ENCODE results near the gene TDRD9. TPM values are rescaled to one million over a fixed set of nuclear protein-coding genes. Genes with fewer than 3 reads are reported as not detected.
"Not testable (repeated sequence)": the region's sequence is repeated elsewhere in the genome, so short reads cannot be mapped to it uniquely, and the experiment has no call there.

Gene TDRD9
- polyA plus RNA-seq, 4 donors = 0.27 to 0.89 (median 0.45) TPM

GRCh38 chr14:103883263-103883523 lies 45.1 kb upstream of the TDRD9 start:
- DNase-seq (peak in 1 of 2 donors; percentile 75), FAIRE-seq (no peak)
- H3K4me1 ChIP-seq (ENCODE audit: control insufficient read depth in 3 of 3, insufficient read depth in 2 of 3, low read depth in 1 of 3, low read length in 2 of 3) = peaks cover 16 to 70% (median 25%) of the 10 kb centered on the region in 3 donors
- H3K4me3 ChIP-seq (ENCODE audit: low read depth in 1 of 3, low read length in 3 of 3) = no peak overlapping the region
- H3K9me3 ChIP-seq (ENCODE audit: control insufficient read depth in 2 of 2, insufficient read depth in 1 of 2, low read depth in 1 of 2, low read length in 1 of 2) = no peaks in the 10 kb centered on the region
- WGBS, 3 donors = 33 to 66% (median 42%) methylated on average over 3 of the region's 3 CpGs
- H3K27me3 ChIP-seq (ENCODE audit: control insufficient read depth in 3 of 3, insufficient read depth in 3 of 3, low read length in 3 of 3) = no peaks in the 10 kb centered on the region
- H3K27ac ChIP-seq (ENCODE audit: low read depth in 1 of 3, low read length in 2 of 3) = no peak overlapping the region
- peaks cover 0 to 2% (median 0%) of the 10 kb centered on the region in 3 donors for H3K36me3 ChIP-seq (ENCODE audit: control insufficient read depth in 3 of 3, insufficient read depth in 2 of 3, low read depth in 1 of 3, low read length in 3 of 3)

- H3K9me3 ChIP-seq (ENCODE audit: control insufficient read depth in 2 of 2, insufficient read depth in 1 of 2, low read depth in 1 of 2, low read length in 1 of 2) = no peaks in the 10 kb centered on the region
- no peaks in the 10 kb centered on the region for H3K27me3 ChIP-seq (ENCODE audit: control insufficient read depth in 3 of 3, insufficient read depth in 3 of 3, low read length in 3 of 3)
- no peak overlapping the region for H3K4me3 ChIP-seq (ENCODE audit: low read depth in 1 of 3, low read length in 3 of 3)
- no peak overlapping the region for H3K27ac ChIP-seq (ENCODE audit: low read depth in 1 of 3, low read length in 2 of 3)
- FAIRE-seq (no peak), DNase-seq (no peak)
- H3K36me3 ChIP-seq (ENCODE audit: control insufficient read depth in 3 of 3, insufficient read depth in 2 of 3, low read depth in 1 of 3, low read length in 3 of 3) = no peaks in the 10 kb centered on the region
- 85 to 91% (median 90%) methylated on average over 9 of the region's 9 CpGs for WGBS, 3 donors
- H3K4me1 ChIP-seq (ENCODE audit: control insufficient read depth in 3 of 3, insufficient read depth in 2 of 3, low read depth in 1 of 3, low read length in 2 of 3) = peaks cover 20 to 69% (median 24%) of the 10 kb centered on the region in 3 donors
Observed at GRCh38 chr14:103884854-103885253, 43.4 kb upstream of the TDRD9 start.

- no peaks in the 10 kb centered on the region for H3K27me3 ChIP-seq (ENCODE audit: control insufficient read depth in 3 of 3, insufficient read depth in 3 of 3, low read length in 3 of 3)
- no peaks in the 10 kb centered on the region for H3K36me3 ChIP-seq (ENCODE audit: control insufficient read depth in 3 of 3, insufficient read depth in 2 of 3, low read depth in 1 of 3, low read length in 3 of 3)
- DNase-seq = no peak
- H3K4me1 ChIP-seq (ENCODE audit: control insufficient read depth in 3 of 3, insufficient read depth in 2 of 3, low read depth in 1 of 3, low read length in 2 of 3) = peaks cover 18 to 63% (median 22%) of the 10 kb centered on the region in 3 donors
- WGBS, 3 donors = 70 to 83% (median 71%) methylated on average over 14 of the region's 14 CpGs
- H3K4me3 ChIP-seq (ENCODE audit: low read depth in 1 of 3, low read length in 3 of 3) = no peak overlapping the region
- no peak overlapping the region for H3K27ac ChIP-seq (ENCODE audit: low read depth in 1 of 3, low read length in 2 of 3)
- H3K9me3 ChIP-seq (ENCODE audit: control insufficient read depth in 2 of 2, insufficient read depth in 1 of 2, low read depth in 1 of 2, low read length in 1 of 2) = no peaks in the 10 kb centered on the region
- no peak for FAIRE-seq
Observed at GRCh38 chr14:103885509-103885932, 42.7 kb upstream of the TDRD9 start.

GRCh38 chr14:103886304-103887169 lies 41.7 kb upstream of the TDRD9 start:
- 68 to 83% (median 80%) methylated on average over 27 of the region's 27 CpGs for WGBS, 3 donors

GRCh38 chr14:103887170-103887501 lies 41.1 kb upstream of the TDRD9 start:
- no peak for FAIRE-seq
- H3K4me3 ChIP-seq (ENCODE audit: low read depth in 1 of 3, low read length in 3 of 3) = no peak overlapping the region
- WGBS, 3 donors = 84 to 94% (median 86%) methylated on average over 5 to 6 of the region's 6 CpGs
- H3K27ac ChIP-seq (ENCODE audit: low read depth in 1 of 3, low read length in 2 of 3) = no peak overlapping the region
- H3K36me3 ChIP-seq (ENCODE audit: control insufficient read depth in 3 of 3, insufficient read depth in 2 of 3, low read depth in 1 of 3, low read length in 3 of 3) = no peaks in the 10 kb centered on the region
- no peaks in the 10 kb centered on the region for H3K9me3 ChIP-seq (ENCODE audit: control insufficient read depth in 2 of 2, insufficient read depth in 1 of 2, low read depth in 1 of 2, low read length in 1 of 2)
- H3K4me1 ChIP-seq (ENCODE audit: control insufficient read depth in 3 of 3, insufficient read depth in 2 of 3, low read depth in 1 of 3, low read length in 2 of 3) = peaks cover 6 to 47% (median 7%) of the 10 kb centered on the region in 3 donors
- no peaks in the 10 kb centered on the region for H3K27me3 ChIP-seq (ENCODE audit: control insufficient read depth in 3 of 3, insufficient read depth in 3 of 3, low read length in 3 of 3)
- no peak for DNase-seq

More at GRCh38 chr14:103886304-103887169, 41.7 kb upstream of the TDRD9 start:
- no peak for FAIRE-seq
- H3K4me1 ChIP-seq (ENCODE audit: control insufficient read depth in 3 of 3, insufficient read depth in 2 of 3, low read depth in 1 of 3, low read length in 2 of 3) = peaks cover 11 to 53% (median 13%) of the 10 kb centered on the region in 3 donors
- peak in 1 of 2 donors; percentile 51 for DNase-seq
- no peaks in the 10 kb centered on the region for H3K27me3 ChIP-seq (ENCODE audit: control insufficient read depth in 3 of 3, insufficient read depth in 3 of 3, low read length in 3 of 3)
- no peak overlapping the region for H3K4me3 ChIP-seq (ENCODE audit: low read depth in 1 of 3, low read length in 3 of 3)
- no peaks in the 10 kb centered on the region for H3K36me3 ChIP-seq (ENCODE audit: control insufficient read depth in 3 of 3, insufficient read depth in 2 of 3, low read depth in 1 of 3, low read length in 3 of 3)
- no peak overlapping the region for H3K27ac ChIP-seq (ENCODE audit: low read depth in 1 of 3, low read length in 2 of 3)
- no peaks in the 10 kb centered on the region for H3K9me3 ChIP-seq (ENCODE audit: control insufficient read depth in 2 of 2, insufficient read depth in 1 of 2, low read depth in 1 of 2, low read length in 1 of 2)

- H3K27me3 ChIP-seq (ENCODE audit: control insufficient read depth in 3 of 3, insufficient read depth in 3 of 3, low read length in 3 of 3) = no peaks in the 10 kb centered on the region
- H3K9me3 ChIP-seq (ENCODE audit: control insufficient read depth in 2 of 2, insufficient read depth in 1 of 2, low read depth in 1 of 2, low read length in 1 of 2) = no peaks in the 10 kb centered on the region
- whole genome bisulfite sequencing, 3 donors = 79 to 88% (median 87%) methylated on average over 10 of the region's 10 CpGs
- no peak for FAIRE-seq
- H3K4me1 ChIP-seq (ENCODE audit: control insufficient read depth in 3 of 3, insufficient read depth in 2 of 3, low read depth in 1 of 3, low read length in 2 of 3) = peaks cover 3 to 42% (median 6%) of the 10 kb centered on the region in 3 donors
- no peak for DNase-seq
- peak overlapping the region in 2 of 3 donors; percentile 41 to 93 for H3K27ac ChIP-seq (ENCODE audit: low read depth in 1 of 3, low read length in 2 of 3)
- no peaks in the 10 kb centered on the region for H3K36me3 ChIP-seq (ENCODE audit: control insufficient read depth in 3 of 3, insufficient read depth in 2 of 3, low read depth in 1 of 3, low read length in 3 of 3)
- H3K4me3 ChIP-seq (ENCODE audit: low read depth in 1 of 3, low read length in 3 of 3) = no peak overlapping the region
Observed at GRCh38 chr14:103887557-103888115, 40.6 kb upstream of the TDRD9 start.

- not testable (repeated sequence) for DNase-seq; H3K36me3 ChIP-seq (ENCODE audit: control insufficient read depth in 3 of 3, insufficient read depth in 2 of 3, low read depth in 1 of 3, low read length in 3 of 3); H3K4me3 ChIP-seq (ENCODE audit: low read depth in 1 of 3, low read length in 3 of 3); H3K9me3 ChIP-seq (ENCODE audit: control insufficient read depth in 2 of 2, insufficient read depth in 1 of 2, low read depth in 1 of 2, low read length in 1 of 2); FAIRE-seq; H3K27me3 ChIP-seq (ENCODE audit: control insufficient read depth in 3 of 3, insufficient read depth in 3 of 3, low read length in 3 of 3)
- Histone ChIP-seq H3K27ac (ENCODE audit: low read depth in 1 of 3, low read length in 2 of 3) (peak overlapping the region in 2 of 3 donors; percentile 16 to 84), H3K4me1 (ENCODE audit: control insufficient read depth in 3 of 3, insufficient read depth in 2 of 3, low read depth in 1 of 3, low read length in 2 of 3) (peaks cover 2 to 39% (median 6%) of the 10 kb centered on the region in 3 donors)
- 87 to 93% (median 90%) methylated on average over 4 to 8 of the region's 8 CpGs for WGBS, 3 donors
Observed at GRCh38 chr14:103889002-103889312, 39.3 kb upstream of the TDRD9 start.

GRCh38 chr14:103889313-103890051 lies 38.8 kb upstream of the TDRD9 start:
- no peak for FAIRE-seq
- peak in 1 of 2 donors; percentile 61 for DNase-seq
- Histone ChIP-seq H3K9me3 (ENCODE audit: control insufficient read depth in 2 of 2, insufficient read depth in 1 of 2, low read depth in 1 of 2, low read length in 1 of 2) (no peaks in the 10 kb centered on the region), H3K36me3 (ENCODE audit: control insufficient read depth in 3 of 3, insufficient read depth in 2 of 3, low read depth in 1 of 3, low read length in 3 of 3) (no peaks in the 10 kb centered on the region), H3K27me3 (ENCODE audit: control insufficient read depth in 3 of 3, insufficient read depth in 3 of 3, low read length in 3 of 3) (no peaks in the 10 kb centered on the region), H3K27ac (ENCODE audit: low read depth in 1 of 3, low read length in 2 of 3) (peak overlapping the region in 2 of 3 donors; percentile 16 to 84), H3K4me3 (ENCODE audit: low read depth in 1 of 3, low read length in 3 of 3) (no peak overlapping the region), H3K4me1 (ENCODE audit: control insufficient read depth in 3 of 3, insufficient read depth in 2 of 3, low read depth in 1 of 3, low read length in 2 of 3) (peaks cover 2 to 44% (median 6%) of the 10 kb centered on the region in 3 donors)
- 33 to 54% (median 43%) methylated on average over 28 to 31 of the region's 31 CpGs for WGBS, 3 donors
